Sigmoid colon (tissue), 7 donors: Measurements from ENCODE around the gene IFNGR1. TPM values are rescaled to one million over a fixed set of nuclear protein-coding genes. Genes with fewer than 3 reads are reported as not detected.

Source experiments
- DNase-seq: peaks from one replicate; pipeline ENCODE4 v3.0.0-alpha.2; 2019
- H3K27ac ChIP-seq, 4 donors: fragments of 200-600 bp; sonication (generic); one replicate each; pipeline ENCODE4 v1.5.1; 2016 to 2019; ENCODE audit warnings: mild to moderate bottlenecking in 1 of 4
- H3K27me3 ChIP-seq, 3 donors: fragments of 200-600 bp; sonication (generic); one replicate each; pipeline ENCODE4 v1.5.1; 2019; ENCODE audit warnings: mild to moderate bottlenecking in 1 of 3
- H3K36me3 ChIP-seq, 4 donors: fragments of 200-600 bp; sonication (generic); one replicate each; pipeline ENCODE4 v1.5.1; 2016 to 2019
- H3K4me1 ChIP-seq, 4 donors: fragments of 200-600 bp; sonication (generic); one replicate each; pipeline ENCODE4 v1.5.1; 2017 to 2019
- H3K4me3 ChIP-seq, 4 donors: fragments of 200-600 bp; sonication (generic); one replicate each; pipeline ENCODE4 v1.5.1; 2017 to 2019; ENCODE audit warnings: mild to moderate bottlenecking in 2 of 4, moderate library complexity in 1 of 4
- H3K9me3 ChIP-seq, 4 donors: fragments of 200-600 bp in 3 of 4; sonication (generic) in 3 of 4; one replicate each; pipeline versions ENCODE4 v1.5.1 to v1.6.1; 2013 to 2019
- CTCF ChIP-seq, 4 experiments: fragments of 450-650 bp in 3 of 4; fragments of 200-600 bp in 1 of 4; IDR thresholded peaks; one replicate each; pipeline ENCODE4 v1.5.1; 2016 to 2019; ENCODE audit warnings: antibody characterized with exemption in 4 of 4, mild to moderate bottlenecking in 3 of 4, moderate library complexity in 2 of 4
- EP300 ChIP-seq, 4 donors: sonication (generic); formaldehyde crosslinking; IDR thresholded peaks; one replicate each; pipeline ENCODE4 v1.6.1; 2017; ENCODE audit warnings: antibody characterized with exemption in 4 of 4
- POLR2A ChIP-seq, 2 donors: fragments of 450-650 bp; IDR thresholded peaks; one replicate each; pipeline ENCODE4 v1.6.1; 2016; ENCODE audit warnings: antibody characterized with exemption in 2 of 2, mild to moderate bottlenecking in 2 of 2, moderate library complexity in 2 of 2
- POLR2AphosphoS5 ChIP-seq, 4 donors: sonication (generic); formaldehyde crosslinking; IDR thresholded peaks; one replicate each; pipeline ENCODE4 v1.6.1; 2017; ENCODE audit warnings: antibody characterized with exemption in 4 of 4
- WGBS, 2 donors: extraction: QIAGEN DNeasy Blood & Tissue Kit; methylation state at CpG; one replicate each; pipeline ENCODE4 v1.1.7; 2013; 5-methylcytosine and 5-hydroxymethylcytosine counted together
- intact Hi-C: fragments of 100-400 bp; cut with DNase I; formaldehyde crosslinking; loops from one replicate; pipeline ENCODE4 v1.15.1; 2023
- polyA plus RNA-seq, 3 donors: library from polyadenylated mRNA; stranded (reverse); fragments of 200-250 nt; gene quantifications; one replicate each; pipeline ENCODE4 v1.2.3, GENCODE V29; 2013
- total RNA-seq, 4 donors: library from RNA; depleted of rRNA; stranded (reverse); fragments of >200 nt; gene quantifications; one replicate each; pipeline ENCODE4 v1.1.0, GENCODE V29; 2016
- donor health status: healthy with polysubstance abuse.
- donor health status: Bipolar disorder and iron deficiency.
- donor health status: healthy.

IFNGR1 gene
- total and polyA plus RNA-seq, 7 donors, result 32.4 to 116 (median 60.9) TPM

- Histone ChIP-seq H3K27me3 (no peaks in the 10 kb centered on the region), H3K27ac (peak overlapping the region; percentile 94 to 97 (median 96)), H3K4me1 (peaks cover 0 to 44% (median 37%) of the 10 kb centered on the region in 4 donors), H3K36me3 (no peaks in the 10 kb centered on the region), H3K4me3 (peak overlapping the region; percentile 80 to 94 (median 84)), H3K9me3 (no peaks in the 10 kb centered on the region)
- DNase-seq, result no peak
- WGBS, 2 donors, result 28 to 58% methylated on average over 6 of the region's 6 CpGs
- intact Hi-C loops, result loop anchor here (10.0 kb wide), 1 partner anchor 655 kb away; no protein-coding TSS in a partner anchor
- TF ChIP-seq POLR2A (IDR thresholded peaks at IDR 0.05) (no peak), POLR2AphosphoS5 (IDR thresholded peaks at IDR 0.05) (no peak), EP300 (IDR thresholded peaks at IDR 0.05) (no peak), CTCF (IDR thresholded peaks at IDR 0.05) (no peak)
Observed at GRCh38 chr6:137219664-137220252, 573 bp upstream of the IFNGR1 start.

GRCh38 chr6:137218473-137218916, 690 bp downstream of the IFNGR1 start:
- 0 to 1% methylated on average over 13 of the region's 13 CpGs for WGBS, 2 donors
- H3K4me1 ChIP-seq, result peaks cover 0 to 56% (median 48%) of the 10 kb centered on the region in 4 donors
- H3K36me3 ChIP-seq, result no peaks in the 10 kb centered on the region
- DNase-seq, result peak; percentile 83
- no peaks in the 10 kb centered on the region for H3K27me3 ChIP-seq
- TF ChIP-seq EP300 (IDR thresholded peaks at IDR 0.05) (no peak), POLR2AphosphoS5 (IDR thresholded peaks at IDR 0.05) (peak in 2 of 4 donors; percentile 2 to 66)
- peak overlapping the region; percentile 80 to 94 (median 84) for H3K4me3 ChIP-seq
- H3K9me3 ChIP-seq, result no peaks in the 10 kb centered on the region
- H3K27ac ChIP-seq, result peak overlapping the region; percentile 94 to 97 (median 96)
- intact Hi-C loops, result loop anchor here (10.0 kb wide), 1 partner anchor 656 kb away; no protein-coding TSS in a partner anchor

- WGBS, 2 donors, result 8 to 16% methylated on average over 12 of the region's 12 CpGs
- intact Hi-C loops, result loop anchor here (10.0 kb wide), 1 partner anchor 657 kb away; no protein-coding TSS in a partner anchor
- TF ChIP-seq POLR2A (IDR thresholded peaks at IDR 0.05) (no peak), POLR2AphosphoS5 (IDR thresholded peaks at IDR 0.05) (peak in 1 of 4 donors; percentile 39), CTCF (IDR thresholded peaks at IDR 0.05) (no peak), EP300 (IDR thresholded peaks at IDR 0.05) (no peak)
- Histone ChIP-seq H3K36me3 (no peaks in the 10 kb centered on the region), H3K9me3 (no peaks in the 10 kb centered on the region), H3K27ac (peak overlapping the region; percentile 94 to 97 (median 96)), H3K27me3 (no peaks in the 10 kb centered on the region), H3K4me1 (peaks cover 0 to 61% (median 53%) of the 10 kb centered on the region in 4 donors), H3K4me3 (peak overlapping the region; percentile 80 to 94 (median 84))
- no peak for DNase-seq
Observed at GRCh38 chr6:137217801-137218472, 1.2 kb downstream of the IFNGR1 start.

- peak overlapping the region; percentile 94 to 97 (median 96) for H3K27ac ChIP-seq
- H3K36me3 ChIP-seq, result no peaks in the 10 kb centered on the region
- H3K9me3 ChIP-seq, result no peaks in the 10 kb centered on the region
- no peak for TF ChIP-seq EP300 (IDR thresholded peaks at IDR 0.05)
- no peak for TF ChIP-seq POLR2A (IDR thresholded peaks at IDR 0.05)
- no peak for TF ChIP-seq CTCF (IDR thresholded peaks at IDR 0.05)
- TF ChIP-seq POLR2AphosphoS5 (IDR thresholded peaks at IDR 0.05), result no peak
- H3K4me3 ChIP-seq, result peak overlapping the region in 3 of 4 donors; percentile 80 to 94 (median 81)
- intact Hi-C loops, result loop anchor here (10.0 kb wide), 1 partner anchor 658 kb away; no protein-coding TSS in a partner anchor
- WGBS, 2 donors, result 62 to 73% methylated on average over 12 of the region's 12 CpGs
- no peaks in the 10 kb centered on the region for H3K27me3 ChIP-seq
- DNase-seq, result no peak
- H3K4me1 ChIP-seq, result peaks cover 0 to 70% (median 58%) of the 10 kb centered on the region in 4 donors
Observed at GRCh38 chr6:137216875-137217553, 2.2 kb downstream of the IFNGR1 start.
